Sigmoid colon (tissue), 4 donors: ENCODE data around the gene DHX35.

ENCODE experiments used
- CTCF ChIP-seq, 4 experiments: fragments of 450-650 bp in 3 of 4; fragments of 200-600 bp in 1 of 4; IDR thresholded peaks; one replicate each; pipeline ENCODE4 v1.5.1; 2016 to 2019; ENCODE audit warnings: antibody characterized with exemption in 4 of 4, mild to moderate bottlenecking in 3 of 4, moderate library complexity in 2 of 4
- EP300 ChIP-seq, 4 donors: sonication (generic); formaldehyde crosslinking; IDR thresholded peaks; one replicate each; pipeline ENCODE4 v1.6.1; 2017; ENCODE audit warnings: antibody characterized with exemption in 4 of 4
- POLR2A ChIP-seq, 2 donors: fragments of 450-650 bp; IDR thresholded peaks; one replicate each; pipeline ENCODE4 v1.6.1; 2016; ENCODE audit warnings: antibody characterized with exemption in 2 of 2, mild to moderate bottlenecking in 2 of 2, moderate library complexity in 2 of 2

- TF ChIP-seq CTCF (IDR thresholded peaks at IDR 0.05) (no peak), POLR2A (IDR thresholded peaks at IDR 0.05) (no peak), EP300 (IDR thresholded peaks at IDR 0.05) (no peak)
Measured at GRCh38 chr20:38979842-38980241, 17.7 kb downstream of the DHX35 start.
